WTC11 (cell line): ENCODE data around the gene HTT-AS. TPM values are rescaled to one million over a fixed set of nuclear protein-coding genes. Genes with fewer than 3 reads are reported as not detected.

Experiments used
- ATAC-seq: fragments of 200-7000 bp; cut with Tn5 transposase; 2 replicates; pipeline ENCODE4 v1.10.0; 2021; ENCODE audit warnings: mild to moderate bottlenecking, moderate library complexity
- CTCF ChIA-PET: fragments of 300-600 bp; sonication (Branson Sonifier 250); formaldehyde crosslinking; loops from one replicate; lab custom pipeline; 2021; ENCODE audit warnings: antibody characterized with exemption; lab: Charles Lee
- POLR2A ChIA-PET: fragments of 350-600 bp; sonication (Branson Sonifier 250); formaldehyde crosslinking; loops from one replicate; lab custom pipeline; 2021; ENCODE audit warnings: antibody characterized with exemption; lab: Charles Lee
- DNase-seq: peaks from one replicate; pipeline ENCODE4 v3.0.0; 2021; ENCODE audit warnings: low spot score
- H3K27ac Mint-ChIP-seq: 2 replicates; pipeline ENCODE4 v1.8.0; 2021; ENCODE audit warnings: mixed read lengths
- H3K27me3 Mint-ChIP-seq: 2 replicates; pipeline ENCODE4 v1.8.0; 2021; ENCODE audit warnings: low read depth, mild to moderate bottlenecking, moderate library complexity, mixed read lengths
- H3K36me3 Mint-ChIP-seq: 2 replicates; pipeline ENCODE4 v1.8.0; 2021; ENCODE audit warnings: mixed read lengths
- H3K4me1 Mint-ChIP-seq: 2 replicates; pipeline ENCODE4 v1.8.0; 2022; ENCODE audit warnings: mixed read lengths
- H3K4me3 Mint-ChIP-seq: 2 replicates; pipeline ENCODE4 v1.8.0; 2021; ENCODE audit warnings: mild to moderate bottlenecking, moderate library complexity, mixed read lengths
- H3K9me3 Mint-ChIP-seq: 2 replicates; pipeline ENCODE4 v1.8.0; 2021; ENCODE audit warnings: mixed read lengths
- CBFB ChIP-seq: sonication (generic); formaldehyde crosslinking; IDR thresholded peaks from 2 replicates; pipeline ENCODE4 v1.8.1; 2022; ENCODE audit warnings: mild to moderate bottlenecking, low read depth, missing genetic modification reagents
- EMX1 ChIP-seq: fragments of 250-450 bp; sonication (Bioruptor Pico); IDR thresholded peaks from 2 replicates; pipeline ENCODE4 v1.8.0; 2021; ENCODE audit warnings: mild to moderate bottlenecking
- HMGXB4 ChIP-seq: sonication (generic); formaldehyde crosslinking; IDR thresholded peaks from 2 replicates; pipeline ENCODE4 v1.8.1; 2023; ENCODE audit warnings: mild to moderate bottlenecking, moderate library complexity, missing genetic modification reagents
- IRF1 ChIP-seq: sonication (generic); formaldehyde crosslinking; IDR thresholded peaks from 2 replicates; pipeline ENCODE4 v1.8.0; 2023; ENCODE audit warnings: missing genetic modification reagents
- PRDM15 ChIP-seq: sonication (generic); formaldehyde crosslinking; IDR thresholded peaks from 2 replicates; pipeline ENCODE4 v1.8.0; 2022; ENCODE audit warnings: missing genetic modification reagents
- PREB ChIP-seq: sonication (generic); formaldehyde crosslinking; IDR thresholded peaks from 2 replicates; pipeline ENCODE4 v1.8.1; 2022; ENCODE audit warnings: mild to moderate bottlenecking, missing genetic modification reagents, moderate library complexity, borderline replicate concordance
- RORB ChIP-seq: fragments of 250-450 bp; sonication (Bioruptor Pico); IDR thresholded peaks from 2 replicates; pipeline ENCODE4 v1.9.0; 2021; ENCODE audit warnings: mild to moderate bottlenecking
- SMAD3 ChIP-seq: sonication (generic); formaldehyde crosslinking; IDR thresholded peaks from 2 replicates; pipeline ENCODE4 v1.8.0; 2022; ENCODE audit warnings: missing genetic modification reagents, mild to moderate bottlenecking, borderline replicate concordance
- TCF7 ChIP-seq: sonication (generic); formaldehyde crosslinking; IDR thresholded peaks from 2 replicates; pipeline ENCODE4 v1.8.0; 2022; ENCODE audit warnings: mild to moderate bottlenecking, low read depth, missing genetic modification reagents, moderate library complexity
- ZBTB43 ChIP-seq: sonication (generic); formaldehyde crosslinking; IDR thresholded peaks from 2 replicates; pipeline ENCODE4 v1.8.1; 2023; ENCODE audit warnings: mild to moderate bottlenecking, missing genetic modification reagents
- ZNF317 ChIP-seq: sonication (generic); formaldehyde crosslinking; IDR thresholded peaks from 2 replicates; pipeline ENCODE4 v1.8.1; 2023; ENCODE audit warnings: low read depth, mild to moderate bottlenecking, moderate library complexity, missing genetic modification reagents, borderline replicate concordance
- ZNF423 ChIP-seq: fragments of 250-450 bp; sonication (Bioruptor Pico); IDR thresholded peaks from 2 replicates; pipeline ENCODE4 v2.1.2; 2022; ENCODE audit warnings: mild to moderate bottlenecking, moderate library complexity
- ZNF425 ChIP-seq: fragments of 250-450 bp; sonication (Bioruptor Pico); conservative IDR thresholded peaks from 2 replicates; pipeline ENCODE4 v1.9.0; 2021; ENCODE audit warnings: mild to moderate bottlenecking
- ZNF532 ChIP-seq: fragments of 250-450 bp; sonication (Bioruptor Pico); IDR thresholded peaks from 2 replicates; pipeline ENCODE4 v1.9.0; 2021; ENCODE audit warnings: mild to moderate bottlenecking, borderline replicate concordance
- total RNA-seq: library from RNA; stranded (reverse); gene quantifications from 3 replicates; pipeline ENCODE4 v1.2.3, GENCODE V29; 2021

The HTT-AS gene
- total RNA-seq, 1 experiment from 2014 or later: not detected

- Mint-ChIP-seq H3K4me3 (no peak overlapping the region), H3K9me3 (peaks cover 5% of the 10 kb centered on the region), H3K4me1 (peaks cover 12% of the 10 kb centered on the region), H3K27ac (0 out of 2 replicates have a peak overlapping the region, but pooled peaks have one; percentile 1), H3K36me3 (peaks cover 6% of the 10 kb centered on the region), H3K27me3 (no peaks in the 10 kb centered on the region)
- ChIA-PET POLR2A (no interaction called here), CTCF (interaction anchor here (1.0 to 1.1 kb wide), 2 partner anchors 33 to 355 kb away, joined by 3 to 7 read pairs; no protein-coding TSS in a partner anchor)
- ATAC-seq: no peak
- no peak for TF ChIP-seq ZNF532
- TF ChIP-seq ZBTB43 (CRISPR knock-in tag): no peak
- no peak for TF ChIP-seq ZNF425 (CRISPR knock-in tag)
- TF ChIP-seq RORB (CRISPR knock-in tag): no peak
- TF ChIP-seq TCF7 (CRISPR knock-in tag): no peak
- no peak for TF ChIP-seq HMGXB4 (CRISPR knock-in tag)
- no peak for TF ChIP-seq ZNF317
- no peak for TF ChIP-seq PREB (CRISPR knock-in tag)
- TF ChIP-seq IRF1 (CRISPR knock-in tag): no peak
- no peak for TF ChIP-seq PRDM15 (CRISPR knock-in tag)
- TF ChIP-seq ZNF423 (CRISPR knock-in tag): no peak
- no peak for TF ChIP-seq SMAD3 (CRISPR knock-in tag)
- no peak for TF ChIP-seq EMX1 (CRISPR knock-in tag)
- no peak for TF ChIP-seq CBFB (CRISPR knock-in tag)
- DNase-seq: no peak
Measured at GRCh38 chr4:3079694-3080123, 5.4 kb upstream of the HTT-AS start.
